Middle frontal gyrus (tissue), 1 donor: ENCODE data around the gene TRANK1.
"Not testable (repeated sequence)": the region's sequence is repeated elsewhere in the genome, so short reads cannot be mapped to it uniquely, and the experiment has no call there.

Source experiments
- DNase-seq: peaks from one replicate; pipeline ENCODE4 v3.0.0-alpha.2; 2015; ENCODE audit warnings: low spot score; ENCODE audit errors: extremely low spot score

The TRANK1 gene

DNA sequence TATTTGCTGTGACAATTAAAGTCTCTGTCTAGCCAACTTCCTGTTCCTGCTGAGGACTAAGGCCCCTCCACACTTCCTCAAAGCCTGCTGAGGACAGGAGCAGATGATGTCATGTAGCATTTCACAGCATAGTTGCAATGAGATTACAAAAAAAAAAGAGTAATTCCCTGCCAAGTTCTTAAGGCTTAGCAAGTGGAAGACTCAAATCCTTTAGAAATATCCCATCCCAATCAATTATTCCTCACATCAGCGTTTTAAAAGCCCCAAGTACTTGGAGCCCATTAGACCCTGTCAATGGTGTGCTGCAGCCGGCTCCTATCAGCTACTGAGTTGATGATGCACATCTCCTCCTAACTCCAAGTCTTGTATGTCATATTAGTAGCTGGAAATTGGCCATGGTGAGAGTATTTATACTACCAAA is 51.7 kb downstream of the TRANK1 start:
- DNase-seq: no peak

DNA sequence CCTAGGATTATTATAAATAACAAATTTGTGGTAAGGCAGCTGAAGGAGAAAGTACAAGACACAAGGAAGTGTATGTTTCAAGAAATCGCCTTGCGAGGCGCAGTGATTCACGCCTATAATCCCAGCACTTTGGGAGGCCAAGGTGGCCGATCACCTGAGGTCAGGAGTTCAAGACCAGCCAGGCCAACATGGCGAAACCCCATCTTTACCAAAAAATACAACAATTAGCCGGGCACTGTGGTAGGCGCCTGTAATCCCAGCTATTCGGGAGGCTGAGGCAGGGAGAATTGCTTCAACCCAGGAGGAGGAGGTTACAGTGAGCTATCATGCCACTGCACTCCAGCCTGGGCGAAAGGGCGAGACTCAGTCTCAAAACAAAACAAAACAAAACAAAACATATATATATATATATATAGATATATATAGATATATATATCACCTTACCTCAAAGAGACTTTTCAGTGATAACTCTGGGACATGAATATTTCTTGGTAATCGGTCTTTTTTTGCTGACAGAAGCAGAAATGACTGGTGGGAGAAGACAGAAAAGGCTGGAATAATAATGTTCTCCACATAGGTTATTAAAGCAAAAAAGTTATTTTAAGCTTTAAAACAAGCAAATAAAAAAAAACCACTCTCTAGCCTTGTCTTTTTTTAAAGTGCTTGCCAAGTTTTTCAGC is 52.3 kb downstream of the TRANK1 start:
- DNase-seq: no peak

DNA sequence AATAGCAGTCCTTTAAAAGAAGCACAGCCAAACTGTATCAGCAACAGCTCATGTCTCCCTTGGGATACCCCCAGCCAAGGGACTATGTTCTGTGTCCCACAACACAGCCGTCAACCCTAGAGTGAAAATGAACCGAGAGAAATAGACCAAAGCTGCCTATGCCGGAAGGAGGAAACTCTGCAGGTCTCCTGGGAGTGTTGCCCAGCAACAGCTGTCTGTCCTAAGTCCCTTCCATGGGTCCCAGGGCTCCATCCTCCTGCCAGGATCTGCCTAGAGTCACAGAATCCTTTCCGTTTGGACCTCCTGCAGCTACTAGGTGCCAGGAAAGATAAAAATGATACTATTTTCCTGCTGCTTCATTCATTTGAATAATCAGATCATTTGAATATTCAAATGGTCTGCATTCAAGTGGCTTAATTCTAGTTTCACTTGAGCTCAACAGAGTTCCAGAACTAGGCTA is 53.1 kb downstream of the TRANK1 start:
- DNase-seq: no peak

DNA sequence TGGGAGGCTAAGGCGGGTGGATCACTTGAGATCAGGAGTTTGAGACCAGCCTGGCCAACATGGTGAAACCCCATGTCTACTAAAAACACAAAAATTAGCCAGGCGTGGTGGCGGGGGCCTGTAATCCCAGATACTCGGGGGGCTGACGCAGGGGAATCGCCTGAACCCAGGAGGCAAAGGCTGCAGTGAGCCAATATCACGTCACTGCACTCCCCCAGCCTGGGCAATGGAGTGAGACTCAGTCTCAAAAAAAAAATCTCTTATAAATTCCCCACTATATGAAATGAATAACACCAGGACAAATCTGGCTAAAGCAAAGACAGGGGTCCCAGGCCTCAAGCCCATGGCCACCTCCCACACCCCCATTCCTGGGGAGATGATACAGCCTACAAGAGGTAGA is 53.8 kb downstream of the TRANK1 start:
- not testable (repeated sequence) for DNase-seq

DNA sequence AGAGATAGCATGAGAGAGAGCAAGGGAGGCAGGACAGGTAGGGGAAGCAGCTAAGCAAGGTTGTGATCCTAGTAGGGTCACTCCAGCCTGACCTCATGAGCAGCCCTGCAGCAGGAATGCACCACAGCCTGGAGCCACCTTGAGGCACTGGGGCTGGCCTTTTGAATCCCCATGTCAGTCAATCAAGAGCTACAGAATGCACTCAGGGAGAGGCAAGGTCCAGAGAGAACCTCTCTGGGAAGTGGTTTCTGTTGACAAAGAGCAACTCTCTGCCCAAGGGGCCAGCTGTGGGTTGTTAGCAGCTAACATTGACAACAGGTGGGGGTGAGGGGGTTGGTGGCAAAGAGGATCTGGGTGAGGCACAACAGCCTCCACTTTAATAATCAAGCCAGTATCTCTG is 54.6 kb downstream of the TRANK1 start:
- DNase-seq: no peak

DNA sequence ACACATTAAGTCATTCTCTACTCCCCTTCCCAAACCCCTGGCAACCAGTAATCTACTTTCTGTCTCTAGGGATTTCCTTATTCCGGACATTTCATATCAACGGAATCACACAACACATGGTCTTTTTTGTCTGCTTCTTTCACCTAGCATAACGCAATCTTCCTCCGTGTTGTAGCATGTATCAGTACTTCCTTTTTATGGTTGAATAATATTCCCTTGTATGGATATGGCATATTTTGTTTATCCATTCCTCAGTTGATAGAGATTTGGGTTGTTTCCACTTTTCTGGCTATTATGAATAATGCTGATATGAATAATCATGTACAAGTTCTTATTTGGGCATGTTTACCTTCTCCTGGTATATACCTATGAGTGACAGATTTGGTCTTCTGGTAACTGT is 63.1 kb downstream of the TRANK1 start:
- no peak for DNase-seq

DNA sequence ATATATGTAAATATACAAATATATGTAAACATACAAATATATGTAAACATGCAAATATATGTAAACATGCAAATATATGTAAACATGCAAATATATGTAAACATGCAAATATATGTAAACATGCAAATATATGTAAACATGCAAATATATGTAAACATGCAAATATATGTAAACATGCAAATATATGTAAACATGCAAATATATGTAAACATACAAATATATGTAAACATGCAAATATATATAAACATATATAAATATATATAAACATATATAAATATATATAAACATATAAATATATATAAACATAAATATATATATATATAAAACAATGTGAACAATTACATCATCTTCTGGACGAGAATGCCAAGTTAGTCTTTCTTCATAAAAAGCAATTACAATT is 65.0 kb downstream of the TRANK1 start:
- not testable (repeated sequence) for DNase-seq

DNA sequence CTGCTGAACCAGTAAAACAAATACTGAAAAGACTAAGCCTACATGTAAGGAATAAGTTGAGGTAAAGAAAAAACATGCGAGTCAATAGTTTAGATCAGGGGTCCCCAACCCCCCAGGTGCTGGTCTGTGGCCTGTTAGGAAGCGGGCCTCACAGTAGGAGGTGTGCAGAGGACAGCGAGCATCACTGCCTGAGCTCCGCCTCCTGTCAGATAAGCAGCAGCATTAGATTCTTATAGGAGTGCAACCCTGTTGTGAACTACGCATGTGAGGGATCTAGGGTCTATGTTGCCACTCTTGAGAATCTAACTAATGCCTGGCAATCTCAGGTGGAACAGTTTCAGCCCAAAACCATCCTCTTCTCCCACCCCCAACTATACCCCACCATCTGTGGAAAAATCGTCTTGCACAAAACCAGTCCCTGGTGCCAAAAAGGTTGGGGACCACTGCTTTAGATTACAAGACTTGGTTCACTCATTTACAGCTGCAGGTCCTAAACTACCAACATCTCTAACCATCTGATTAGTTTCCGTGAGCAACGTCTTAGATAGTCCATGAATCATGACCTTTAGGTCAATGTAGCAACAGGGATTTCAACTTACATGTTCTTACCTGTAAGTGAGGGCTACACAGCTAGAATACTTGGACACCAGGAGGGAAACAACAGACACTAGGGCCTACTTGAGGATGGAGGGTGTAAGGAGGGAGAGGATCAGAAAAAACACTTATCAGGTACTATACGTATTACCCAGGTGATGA is 66.7 kb downstream of the TRANK1 start:
- no peak for DNase-seq

DNA sequence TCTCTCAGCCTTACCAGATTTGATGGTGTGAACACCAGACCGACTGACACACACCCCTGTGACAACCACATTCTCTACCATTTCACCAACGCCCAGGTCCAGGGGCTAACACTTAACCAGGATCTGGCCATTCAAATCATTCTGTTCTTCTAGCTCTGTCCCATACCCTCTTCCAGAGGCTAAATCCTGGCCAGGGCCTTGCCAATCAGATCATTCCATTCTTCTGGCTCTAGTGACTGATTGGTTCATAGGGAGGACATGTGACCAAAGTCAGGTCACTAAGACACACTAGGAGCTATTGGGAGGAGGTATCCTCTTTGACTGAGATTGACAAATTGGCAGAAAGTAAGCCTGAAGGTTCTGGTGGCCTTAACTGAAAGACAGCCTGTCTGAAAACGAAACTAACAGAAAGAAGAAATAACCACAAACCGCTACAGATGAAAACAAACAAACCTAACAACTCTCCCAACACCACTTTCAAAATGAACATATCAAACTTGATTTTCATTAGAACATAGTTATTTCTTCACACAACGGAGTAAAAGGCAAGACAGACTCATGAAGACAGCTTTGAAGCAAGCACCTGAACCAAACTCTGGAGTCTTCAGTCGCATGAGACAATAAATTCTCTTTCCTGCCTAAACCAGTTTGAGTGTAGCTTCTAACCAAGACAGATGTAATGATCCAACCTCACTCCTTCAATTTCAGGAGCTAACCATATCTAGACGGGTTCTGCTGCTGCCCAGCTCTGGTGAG is 68.5 kb downstream of the TRANK1 start:
- DNase-seq: no peak

DNA sequence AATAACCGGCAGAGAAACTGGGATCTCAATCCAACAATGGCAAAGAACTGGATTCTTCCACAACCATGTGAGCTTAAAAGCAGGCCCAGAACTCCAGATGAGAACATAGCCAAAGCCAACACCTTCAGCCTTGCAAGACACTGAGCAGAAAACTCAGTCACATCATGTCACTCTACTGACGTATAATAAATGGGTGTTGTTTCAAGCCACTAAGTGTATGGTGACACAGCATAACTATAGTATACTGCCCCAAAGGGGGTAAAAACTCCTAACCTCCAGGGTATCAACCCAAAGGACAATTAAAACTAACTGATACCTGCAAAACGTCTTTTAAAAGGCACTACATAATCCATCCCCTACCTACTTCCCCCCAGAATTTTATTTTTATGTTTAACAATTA is 69.5 kb downstream of the TRANK1 start:
- no peak for DNase-seq

DNA sequence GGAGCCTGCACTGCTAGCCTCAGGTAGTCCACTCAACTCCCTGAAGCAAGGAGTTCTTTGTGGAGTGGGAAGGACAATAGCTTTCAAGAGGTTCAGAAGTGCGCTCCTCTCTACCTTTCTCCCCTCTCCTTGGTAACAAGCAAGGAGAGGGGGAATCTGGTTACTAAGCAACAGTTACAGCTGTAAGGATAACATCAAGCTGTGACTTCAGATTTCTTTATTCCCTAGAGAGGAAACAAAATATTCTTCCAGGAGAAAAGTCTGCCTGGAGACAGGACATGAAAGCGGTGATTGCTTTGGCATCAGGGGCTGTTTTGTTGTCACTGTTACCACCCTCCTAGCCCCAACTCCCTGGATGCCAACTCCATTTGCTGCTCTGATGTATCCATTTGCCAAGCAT is 70.4 kb downstream of the TRANK1 start:
- no peak for DNase-seq

DNA sequence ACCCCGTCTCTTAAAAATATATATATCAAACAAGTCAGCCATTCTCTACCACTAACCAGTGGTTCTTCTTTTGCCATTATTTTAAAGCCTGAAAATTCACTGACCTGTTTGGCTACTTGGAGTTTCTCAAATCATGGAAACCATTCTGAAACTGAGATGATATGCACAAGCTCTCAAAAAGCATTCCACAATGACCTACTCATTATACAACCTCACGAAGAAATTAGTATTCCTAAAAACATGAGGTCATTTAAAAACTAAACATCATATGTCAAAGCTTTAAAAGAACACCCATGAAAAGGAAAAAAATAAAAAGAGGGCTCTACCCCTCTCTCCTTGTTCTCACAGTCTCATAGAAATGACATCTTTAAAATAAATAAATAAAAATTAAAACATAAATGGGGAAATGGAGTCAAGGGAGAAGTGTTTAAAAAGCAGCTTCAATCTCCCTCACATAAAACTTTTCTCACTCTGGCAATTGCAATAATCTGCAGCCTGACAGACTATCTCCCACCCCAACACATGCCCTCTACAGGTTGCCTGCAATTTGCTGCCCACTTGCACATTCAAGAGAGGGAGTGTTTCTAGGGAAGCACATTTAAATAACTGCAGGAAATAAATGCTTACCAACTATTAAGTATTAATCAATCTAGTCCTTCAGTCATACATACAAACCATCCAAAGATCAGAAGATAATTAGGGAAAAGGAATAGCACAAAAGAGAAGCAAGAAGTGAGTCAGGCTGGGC is 73.3 kb downstream of the TRANK1 start:
- no peak for DNase-seq

DNA sequence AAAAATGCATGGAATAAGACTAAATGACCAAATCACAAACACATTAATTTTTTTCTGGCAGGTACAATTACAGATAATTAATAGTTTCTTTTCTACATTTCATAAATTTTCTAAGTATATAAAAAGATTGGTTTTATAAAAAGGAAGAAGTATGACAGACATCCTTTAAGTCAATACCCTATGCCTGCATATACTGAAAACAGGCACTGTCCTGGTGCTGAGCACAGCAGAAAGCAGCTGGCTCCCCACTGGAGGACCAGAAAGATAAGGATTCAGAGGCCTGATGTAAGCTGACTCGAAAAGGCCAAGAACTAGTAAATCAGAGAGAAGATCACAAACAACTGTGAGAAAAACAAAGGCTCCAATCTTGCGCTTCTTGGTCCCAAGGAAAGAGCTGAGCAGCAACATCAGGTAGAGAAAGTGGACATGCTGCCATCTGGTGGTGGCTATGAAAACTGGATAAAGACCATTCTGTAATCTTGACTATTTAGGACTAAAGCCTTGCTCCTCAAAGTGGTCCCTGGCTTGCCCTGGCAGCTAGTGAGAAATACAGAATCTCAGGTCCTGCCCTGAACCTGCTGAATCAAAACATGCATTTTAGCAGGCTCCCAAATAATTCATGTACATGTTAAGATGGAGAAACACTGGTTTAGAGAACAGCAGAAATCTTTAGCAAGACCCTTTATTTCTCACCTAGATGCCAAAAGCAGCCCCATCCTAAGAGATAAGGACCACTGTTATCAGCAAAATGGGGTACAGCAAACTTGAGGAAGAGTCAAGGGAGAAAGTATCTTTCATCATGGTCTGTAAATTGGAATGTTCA is 76.0 kb downstream of the TRANK1 start:
- DNase-seq: peak; percentile 39

DNA sequence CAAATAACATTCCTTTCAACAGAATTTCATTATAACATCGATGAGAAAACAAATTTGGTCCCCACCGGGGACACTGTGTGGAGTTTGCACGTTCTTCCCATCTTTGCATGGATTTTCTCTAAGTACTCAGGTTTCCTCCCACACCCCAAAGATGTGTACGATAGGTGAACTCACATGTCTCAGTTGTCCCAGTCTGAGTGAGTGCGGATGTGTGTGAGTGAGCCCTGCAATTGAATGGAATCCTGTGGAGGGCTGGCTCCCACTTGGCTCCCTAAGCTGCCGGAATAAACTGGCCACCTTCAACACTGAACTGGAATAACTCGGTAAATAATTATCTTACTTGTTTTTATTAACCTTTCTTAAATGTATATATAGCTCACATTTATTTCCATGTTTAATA is 77.0 kb downstream of the TRANK1 start:
- DNase-seq: no peak

DNA sequence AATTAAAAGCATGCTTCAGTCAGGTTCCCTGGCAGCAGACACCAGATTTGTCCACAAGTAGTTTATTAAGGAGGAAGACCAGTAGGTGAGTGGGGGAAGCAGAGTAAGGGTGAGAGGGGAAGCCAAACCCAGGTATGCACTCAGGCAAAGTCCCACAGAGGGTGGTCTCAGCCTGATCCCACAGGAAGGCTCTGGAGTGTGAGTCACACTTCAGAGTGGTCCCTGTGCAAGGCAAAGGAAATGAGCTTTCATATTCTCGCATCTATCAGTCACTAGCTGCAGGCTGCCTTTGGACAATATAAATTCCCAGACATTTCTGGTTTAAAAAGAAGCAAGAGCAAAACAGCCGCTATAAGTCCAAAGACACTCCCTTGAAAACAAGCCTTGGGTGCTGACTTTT is 78.5 kb downstream of the TRANK1 start:
- no peak for DNase-seq

DNA sequence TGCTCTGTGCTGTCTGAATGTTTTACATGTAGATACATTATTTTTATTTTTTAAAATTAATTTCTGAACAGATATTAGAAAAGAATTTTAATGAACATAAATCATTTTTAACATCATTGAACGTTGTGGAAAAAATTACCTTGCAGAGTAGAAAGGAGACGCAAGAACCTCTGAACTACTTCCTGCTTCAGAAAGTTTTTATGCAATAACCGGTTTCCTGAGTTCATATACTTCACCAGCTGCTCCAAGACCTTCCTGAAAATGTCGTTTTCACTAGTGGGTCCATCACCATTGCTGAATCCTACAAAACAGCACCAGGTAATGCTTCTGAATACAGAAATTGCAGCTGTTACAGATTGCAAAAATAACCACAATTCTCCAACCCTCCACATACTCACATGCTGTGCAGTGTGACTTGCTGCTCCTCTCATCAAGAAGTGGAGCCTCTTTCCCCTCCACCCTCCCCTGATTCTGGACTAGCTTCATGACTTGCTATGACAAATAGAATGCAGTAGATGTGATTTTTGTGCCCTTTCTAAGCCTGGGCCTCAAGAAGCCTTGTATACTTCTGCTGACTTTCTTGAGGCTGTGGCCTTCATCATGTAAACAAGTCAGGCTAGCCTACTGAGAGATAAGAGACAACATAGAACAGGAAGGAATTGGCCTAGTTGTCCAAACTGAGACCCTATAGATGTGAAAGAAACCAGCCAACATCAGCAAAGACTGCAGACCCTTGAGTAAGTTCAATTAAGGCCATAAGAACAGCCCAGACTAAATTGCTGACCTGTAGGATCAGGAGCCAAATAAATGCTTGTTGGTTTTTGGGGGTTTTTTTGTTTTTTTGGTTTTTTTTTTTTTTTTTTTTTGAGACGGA is 80.4 kb downstream of the TRANK1 start:
- DNase-seq: no peak

DNA sequence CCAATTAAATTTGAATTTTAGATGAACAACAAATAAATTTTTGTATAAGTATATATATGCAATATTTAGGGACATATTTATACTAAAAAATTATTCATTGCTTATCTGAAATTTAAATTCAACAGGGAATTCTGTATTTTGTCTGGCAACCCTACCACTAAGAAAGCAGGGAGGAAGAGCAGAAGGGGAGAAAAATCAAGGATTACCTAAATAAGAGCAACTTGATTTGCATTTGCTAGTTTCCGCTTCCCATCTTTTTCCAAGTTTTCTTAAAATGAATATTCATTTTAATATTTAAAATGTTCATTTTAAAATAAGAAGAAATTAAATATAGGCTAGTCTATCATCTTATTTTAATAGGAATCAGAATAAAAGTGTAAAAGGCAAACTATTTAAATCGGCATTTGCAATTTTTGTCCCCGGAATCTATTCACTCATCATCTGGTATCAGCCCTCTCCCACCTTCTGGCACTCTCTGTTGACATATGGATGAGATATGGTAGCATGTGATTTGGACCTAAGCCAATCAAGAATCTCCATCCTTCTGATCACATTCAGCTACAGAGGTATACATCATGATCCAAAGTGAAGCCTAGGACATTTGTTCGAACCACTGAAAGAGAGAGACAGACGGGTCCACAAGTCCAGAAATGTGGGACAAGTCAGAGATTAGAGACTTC is 82.6 kb downstream of the TRANK1 start:
- no peak for DNase-seq

DNA sequence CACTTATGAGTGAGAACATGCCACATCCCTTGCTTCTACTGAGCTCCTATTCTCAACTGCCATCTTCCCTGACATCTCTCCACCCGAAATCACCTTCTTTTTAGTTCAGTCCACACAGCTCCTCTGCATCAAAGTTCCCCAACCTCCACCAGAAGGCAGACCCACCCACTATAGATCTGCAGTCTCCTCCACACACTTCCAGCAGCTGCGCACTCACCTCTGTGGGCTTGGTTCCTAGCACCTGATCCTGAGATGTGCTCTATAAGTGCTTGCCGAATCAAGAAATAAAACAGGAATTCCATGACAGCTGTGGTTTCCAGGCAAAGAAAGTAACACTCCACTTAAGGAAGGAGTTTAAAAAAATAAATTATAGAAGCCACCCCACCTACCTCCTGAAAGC is 85.4 kb downstream of the TRANK1 start:
- DNase-seq: no peak

DNA sequence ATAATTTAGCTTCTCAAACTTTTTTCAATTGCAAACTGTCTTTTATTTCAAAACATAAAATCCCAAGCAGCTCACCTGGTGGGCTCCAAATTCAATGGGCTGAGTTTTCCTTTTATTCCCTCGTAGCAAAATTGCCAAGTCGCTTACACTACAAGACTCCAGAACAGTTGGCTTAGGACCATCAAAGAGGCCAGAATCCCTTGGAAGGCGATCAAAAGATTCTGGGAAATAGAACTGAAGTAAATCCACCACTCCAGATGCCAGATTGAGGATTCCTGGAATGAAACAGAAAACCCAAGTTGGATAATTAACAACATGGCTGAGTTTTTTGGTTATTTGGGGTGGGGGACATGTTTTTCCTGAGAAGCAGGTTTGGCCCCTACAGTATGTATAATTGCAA is 92.8 kb downstream of the TRANK1 start:
- DNase-seq: no peak
